B cell (primary cell): ENCODE results near the gene TRIM2. TPM values are rescaled to one million over a fixed set of nuclear protein-coding genes. Genes with fewer than 3 reads are reported as not detected.

ENCODE experiments used
- ATAC-seq: fragments of 200-7000 bp; cut with Tn5 transposase; one replicate; pipeline ENCODE4 v1.10.0; 2021; ENCODE audit warnings: low read depth, mild to moderate bottlenecking, moderate number of reproducible peaks, moderate library complexity
- CTCF ChIA-PET: fragments of 350-600 bp; sonication (Branson Sonifier 250); formaldehyde crosslinking; loops from one replicate; lab custom pipeline; 2021; ENCODE audit warnings: antibody characterized with exemption, inconsistent platforms; lab: Charles Lee
- POLR2A ChIA-PET: fragments of 350-600 bp; sonication (Branson Sonifier 250); formaldehyde crosslinking; loops from one replicate; lab custom pipeline; 2021; ENCODE audit warnings: antibody characterized with exemption; lab: Charles Lee
- DNase-seq: peaks from one replicate; pipeline ENCODE4 v3.0.0; 2013
- H2AFZ ChIP-seq: 2 replicates; pipeline ENCODE4 v1.6.1; 2012; ENCODE audit warnings: mild to moderate bottlenecking, low read depth, low read length; ENCODE audit not compliant: insufficient read depth, poor library complexity, severe bottlenecking
- H3K27ac ChIP-seq, 2 donors: 1 replicate in 1 of 2; 2 replicates in 1 of 2; pipeline ENCODE4 v1.5.1; 2012 to 2013; ENCODE audit warnings: low read length in 2 of 2, mild to moderate bottlenecking in 2 of 2, moderate library complexity in 1 of 2
- H3K27me3 ChIP-seq, 4 experiments: fragments of 200-600 bp in 1 of 4; sonication (generic) in 1 of 4; replicated peaks in 1 of 4; 1 replicate in 2 of 4; 2 replicates in 2 of 4; pipeline versions ENCODE4 v1.6.1 to v1.7.0; 2013 to 2016; ENCODE audit warnings: low read length in 3 of 4, mild to moderate bottlenecking in 2 of 4, mixed read lengths in 1 of 4, moderate library complexity in 1 of 4; ENCODE audit not compliant: insufficient read depth in 4 of 4, control insufficient read depth in 3 of 4; ENCODE audit errors: control extremely low read depth in 1 of 4
- H3K36me3 ChIP-seq, 2 experiments: replicated peaks in 1 of 2; 1 replicate in 1 of 2; 2 replicates in 1 of 2; pipeline versions ENCODE4 v1.6.1 to v1.7.1; 2013; ENCODE audit warnings: low read length in 1 of 2; ENCODE audit not compliant: insufficient read depth in 2 of 2, control insufficient read depth in 1 of 2; ENCODE audit errors: control extremely low read depth in 1 of 2, extremely low read depth in 1 of 2
- H3K4me1 ChIP-seq, 2 donors: fragments of 200-600 bp in 1 of 2; sonication (generic) in 1 of 2; 1 replicate in 1 of 2; 2 replicates in 1 of 2; pipeline versions ENCODE4 v1.5.1 to v1.6.1; 2013 to 2017; ENCODE audit warnings: low read length in 2 of 2; ENCODE audit not compliant: control insufficient read depth in 2 of 2, insufficient read depth in 2 of 2
- H3K4me2 ChIP-seq: replicated peaks from 2 replicates; pipeline ENCODE3; 2012; ENCODE audit warnings: mild to moderate bottlenecking, low read depth, low read length; ENCODE audit not compliant: poor library complexity, severe bottlenecking
- H3K4me3 ChIP-seq, 5 experiments: fragments of 200-600 bp in 1 of 5; sonication (generic) in 1 of 5; 1 replicate in 3 of 5; 2 replicates in 2 of 5; pipeline versions ENCODE4 v1.5.1 to v1.7.0; 2011 to 2016; ENCODE audit warnings: low read length in 4 of 5, mild to moderate bottlenecking in 4 of 5, low read depth in 2 of 5, control low read depth in 1 of 5, moderate library complexity in 1 of 5; ENCODE audit not compliant: insufficient read depth in 1 of 5; ENCODE audit errors: control extremely low read depth in 1 of 5, extremely low read depth in 1 of 5
- H3K79me2 ChIP-seq: fragments of 200-600 bp; sonication (generic); one replicate; pipeline ENCODE4 v1.6.0; 2016; ENCODE audit warnings: low read length; ENCODE audit not compliant: control insufficient read depth, insufficient read depth
- H3K9ac ChIP-seq: fragments of 200-600 bp; sonication (generic); 2 replicates; pipeline ENCODE4 v1.6.1; 2017; ENCODE audit warnings: mild to moderate bottlenecking, low read length, moderate library complexity
- H3K9me3 ChIP-seq, 3 donors: one replicate each; pipeline versions ENCODE4 v1.6.1 to v1.7.1; 2013; ENCODE audit warnings: low read length in 2 of 3; ENCODE audit not compliant: control insufficient read depth in 2 of 3, insufficient read depth in 1 of 3; ENCODE audit errors: control extremely low read depth in 1 of 3
- H4K20me1 ChIP-seq: 2 replicates; pipeline ENCODE4 v1.6.0; 2012; ENCODE audit warnings: mild to moderate bottlenecking, low read length; ENCODE audit not compliant: insufficient read depth, control insufficient read depth, poor library complexity, severe bottlenecking
- H3K27ac Mint-ChIP-seq: one replicate; pipeline ENCODE4 v1.8.0; 2021; ENCODE audit warnings: mixed read lengths
- H3K27me3 Mint-ChIP-seq: one replicate; pipeline ENCODE4 v1.8.0; 2021; ENCODE audit warnings: mixed read lengths
- H3K4me1 Mint-ChIP-seq: one replicate; pipeline ENCODE4 v1.8.0; 2021; ENCODE audit warnings: mixed read lengths
- H3K4me3 Mint-ChIP-seq: one replicate; pipeline ENCODE4 v1.8.0; 2021; ENCODE audit warnings: mixed read lengths
- H3K9me3 Mint-ChIP-seq: one replicate; pipeline ENCODE4 v1.8.0; 2022; ENCODE audit warnings: mixed read lengths; ENCODE audit not compliant: insufficient read depth
- EZH2 ChIP-seq: IDR thresholded peaks from 2 replicates; pipeline ENCODE4 v1.6.1; 2012; ENCODE audit warnings: borderline replicate concordance, low read depth, mild to moderate bottlenecking, moderate library complexity, low read length; ENCODE audit not compliant: insufficient read depth, poor library complexity, severe bottlenecking
- WGBS: methylation state at CpG from one replicate; pipeline ENCODE4 v1.1.5; 2013; ENCODE audit warnings: missing lambda C conversion rate; ENCODE audit not compliant: insufficient coverage; 5-methylcytosine and 5-hydroxymethylcytosine counted together
- intact Hi-C: fragments of 100-400 bp; cut with micrococcal nuclease; formaldehyde crosslinking; loops from one replicate; pipeline ENCODE4 v1.10.0; 2022
- polyA plus RNA-seq: library from polyadenylated mRNA; depleted of rRNA; stranded (reverse); fragments of >200 nt; gene quantifications from 2 replicates; pipeline ENCODE4 v1.2.3, GENCODE V29; 2012
- total RNA-seq, 2 donors: library from RNA; stranded (reverse); fragments of 120-200 nt in 1 of 2; gene quantifications; 1 replicate in 1 of 2; 2 replicates in 1 of 2; pipeline versions ENCODE4 v1.2.3 to v1.2.4, GENCODE V29; 2013 to 2022
- TF ChIP-seq, protein P1 (sequence below): fragments of 200-600 bp; IDR thresholded peaks from one replicate; pipeline ENCODE4 v1.8.0; 2022; ENCODE audit warnings: antibody characterized with exemption, mild to moderate bottlenecking

Gene TRIM2
- total and polyA plus RNA-seq, 2 donors (not counting 1 experiment from before 2014, with no cell fraction given) = 1.2 to 6.4 TPM

DNA sequence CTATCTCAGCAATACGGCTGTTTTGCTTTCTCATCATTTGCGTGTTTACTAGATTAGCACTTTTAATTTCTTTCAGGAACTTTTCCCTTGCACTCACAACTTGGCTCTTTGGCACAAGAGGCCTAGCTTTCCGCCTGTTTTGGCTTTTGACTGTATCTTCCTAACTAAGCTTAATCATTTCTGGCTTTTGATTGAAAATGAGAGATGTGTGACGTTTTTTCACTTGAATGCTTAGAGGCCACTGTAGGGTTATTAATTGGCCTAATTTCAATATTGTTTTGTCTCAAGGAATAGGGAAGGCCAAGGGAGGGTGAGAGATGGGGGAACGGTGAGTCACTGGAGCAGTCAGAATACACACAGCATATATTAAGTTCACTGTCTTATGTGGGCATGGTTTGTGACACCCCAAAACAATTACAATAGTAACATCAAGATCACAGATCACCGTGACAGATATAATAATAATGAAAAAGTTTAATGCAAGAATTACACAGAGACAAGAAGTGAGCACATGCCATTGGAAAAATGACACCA lies 167.5 kb downstream of the TRIM2 start:
- DNase-seq = no peak
- 100% methylated on average over 1 of the region's 6 CpGs for WGBS
- CTCF ChIA-PET = no interaction called here

DNA sequence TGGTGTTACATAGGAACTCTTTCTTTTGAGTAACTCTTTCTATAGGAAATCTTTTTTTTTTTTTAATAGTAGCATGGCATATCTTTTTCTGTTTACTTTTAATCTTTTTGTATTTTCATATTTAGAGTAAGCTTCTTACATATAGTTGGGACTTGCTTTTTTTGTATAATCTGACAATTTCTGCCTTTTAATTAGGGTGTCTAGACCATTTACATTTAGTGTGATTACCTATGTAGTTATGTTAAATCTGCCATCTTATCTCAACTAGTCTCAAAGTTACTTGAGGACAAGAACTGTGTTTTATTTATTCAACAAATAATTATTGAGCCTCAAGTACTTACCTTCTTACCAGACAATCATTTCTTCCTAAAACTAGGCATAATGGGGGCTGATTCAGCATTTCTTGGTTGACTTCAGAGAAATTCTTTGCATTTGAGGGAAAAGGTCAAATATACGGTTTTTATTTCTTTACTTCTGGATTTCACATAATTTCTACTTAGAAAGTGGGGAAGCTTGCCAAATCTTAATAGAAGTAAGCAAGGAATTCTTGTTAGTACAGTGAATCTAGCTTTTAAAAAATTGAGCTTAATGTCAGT lies 168.8 kb downstream of the TRIM2 start:
- Mint-ChIP-seq H3K27me3 (no peaks in the 10 kb centered on the region), H3K27ac (no peak overlapping the region), H3K4me1 (no peaks in the 10 kb centered on the region), H3K9me3 (peaks cover 12% of the 10 kb centered on the region), H3K4me3 (no peak overlapping the region)
- H3K36me3 ChIP-seq = peaks cover 0 to 3% of the 10 kb centered on the region in 2 experiments
- DNase-seq = no peak
- no peaks in the 10 kb centered on the region for H4K20me1 ChIP-seq
- ChIA-PET CTCF (no interaction called here), POLR2A (no interaction called here)
- intact Hi-C loops = no loop called here
- H2AFZ ChIP-seq = no peak overlapping the region
- H3K4me2 ChIP-seq = no peak overlapping the region
- H3K9me3 ChIP-seq = peaks cover 0 to 7% (median 1%) of the 10 kb centered on the region in 3 donors
- no peaks in the 10 kb centered on the region for H3K27me3 ChIP-seq
- no peaks in the 10 kb centered on the region for H3K4me1 ChIP-seq
- no peaks in the 10 kb centered on the region for H3K79me2 ChIP-seq
- H3K4me3 ChIP-seq = no peak overlapping the region
- no peak for ATAC-seq
- WGBS = no CpG with 5 or more reads among the region's 1 CpG
- no peak overlapping the region for H3K27ac ChIP-seq
- H3K9ac ChIP-seq = no peak overlapping the region
- no peak for TF ChIP-seq EZH2
- TF ChIP-seq, protein P1, sequence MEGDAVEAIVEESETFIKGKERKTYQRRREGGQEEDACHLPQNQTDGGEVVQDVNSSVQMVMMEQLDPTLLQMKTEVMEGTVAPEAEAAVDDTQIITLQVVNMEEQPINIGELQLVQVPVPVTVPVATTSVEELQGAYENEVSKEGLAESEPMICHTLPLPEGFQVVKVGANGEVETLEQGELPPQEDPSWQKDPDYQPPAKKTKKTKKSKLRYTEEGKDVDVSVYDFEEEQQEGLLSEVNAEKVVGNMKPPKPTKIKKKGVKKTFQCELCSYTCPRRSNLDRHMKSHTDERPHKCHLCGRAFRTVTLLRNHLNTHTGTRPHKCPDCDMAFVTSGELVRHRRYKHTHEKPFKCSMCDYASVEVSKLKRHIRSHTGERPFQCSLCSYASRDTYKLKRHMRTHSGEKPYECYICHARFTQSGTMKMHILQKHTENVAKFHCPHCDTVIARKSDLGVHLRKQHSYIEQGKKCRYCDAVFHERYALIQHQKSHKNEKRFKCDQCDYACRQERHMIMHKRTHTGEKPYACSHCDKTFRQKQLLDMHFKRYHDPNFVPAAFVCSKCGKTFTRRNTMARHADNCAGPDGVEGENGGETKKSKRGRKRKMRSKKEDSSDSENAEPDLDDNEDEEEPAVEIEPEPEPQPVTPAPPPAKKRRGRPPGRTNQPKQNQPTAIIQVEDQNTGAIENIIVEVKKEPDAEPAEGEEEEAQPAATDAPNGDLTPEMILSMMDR = no peak

More for the DNA sequence above, 167.5 kb downstream of the TRIM2 start:
- Histone ChIP-seq H3K27ac (no peak overlapping the region), H3K36me3 (peaks cover 0 to 3% of the 10 kb centered on the region in 2 experiments), H3K9ac (no peak overlapping the region), H3K27me3 (no peaks in the 10 kb centered on the region), H2AFZ (no peak overlapping the region), H3K4me1 (no peaks in the 10 kb centered on the region), H3K79me2 (no peaks in the 10 kb centered on the region), H3K4me3 (no peak overlapping the region), H3K9me3 (peaks cover 0 to 7% (median 1%) of the 10 kb centered on the region in 3 donors), H4K20me1 (no peaks in the 10 kb centered on the region), H3K4me2 (no peak overlapping the region)
- TF ChIP-seq, protein P1 = no peak
- no peak for TF ChIP-seq EZH2
- Mint-ChIP-seq H3K27me3 (no peaks in the 10 kb centered on the region), H3K9me3 (peaks cover 12% of the 10 kb centered on the region), H3K4me3 (no peak overlapping the region), H3K27ac (no peak overlapping the region), H3K4me1 (no peaks in the 10 kb centered on the region)
- no peak for ATAC-seq
- POLR2A ChIA-PET = no interaction called here
- intact Hi-C loops = no loop called here
